ENCODE measurements around the gene FRRS1.

FRRS1 gene

DNA sequence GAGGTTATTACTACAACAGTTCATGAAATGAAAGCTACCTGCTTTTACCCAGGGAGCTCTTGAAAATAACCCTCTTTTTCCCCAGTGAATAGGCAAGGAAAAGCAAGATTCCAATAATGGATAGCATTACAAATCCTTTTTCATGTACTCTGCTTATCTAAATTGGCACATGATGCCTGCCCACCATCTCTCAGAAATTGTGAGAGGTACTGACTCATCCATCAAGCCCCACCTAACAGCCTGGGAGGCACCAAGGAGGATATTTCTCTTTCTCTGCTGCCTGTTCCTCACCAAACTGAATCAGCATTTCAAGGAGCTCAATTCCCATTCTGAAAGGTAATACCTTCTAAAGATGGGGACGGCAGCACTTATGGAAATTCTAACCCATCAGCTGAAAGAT is 86.2 kb downstream of the FRRS1 start:
- TF ChIP-seq, protein P1, sequence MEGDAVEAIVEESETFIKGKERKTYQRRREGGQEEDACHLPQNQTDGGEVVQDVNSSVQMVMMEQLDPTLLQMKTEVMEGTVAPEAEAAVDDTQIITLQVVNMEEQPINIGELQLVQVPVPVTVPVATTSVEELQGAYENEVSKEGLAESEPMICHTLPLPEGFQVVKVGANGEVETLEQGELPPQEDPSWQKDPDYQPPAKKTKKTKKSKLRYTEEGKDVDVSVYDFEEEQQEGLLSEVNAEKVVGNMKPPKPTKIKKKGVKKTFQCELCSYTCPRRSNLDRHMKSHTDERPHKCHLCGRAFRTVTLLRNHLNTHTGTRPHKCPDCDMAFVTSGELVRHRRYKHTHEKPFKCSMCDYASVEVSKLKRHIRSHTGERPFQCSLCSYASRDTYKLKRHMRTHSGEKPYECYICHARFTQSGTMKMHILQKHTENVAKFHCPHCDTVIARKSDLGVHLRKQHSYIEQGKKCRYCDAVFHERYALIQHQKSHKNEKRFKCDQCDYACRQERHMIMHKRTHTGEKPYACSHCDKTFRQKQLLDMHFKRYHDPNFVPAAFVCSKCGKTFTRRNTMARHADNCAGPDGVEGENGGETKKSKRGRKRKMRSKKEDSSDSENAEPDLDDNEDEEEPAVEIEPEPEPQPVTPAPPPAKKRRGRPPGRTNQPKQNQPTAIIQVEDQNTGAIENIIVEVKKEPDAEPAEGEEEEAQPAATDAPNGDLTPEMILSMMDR (IDR thresholded peaks at IDR 0.05; ENCODE audit: extremely low read depth, missing control alignments), result no peak
- no peak for DNase-seq (ENCODE audit: low spot score)

GRCh38 chr1:99677416-99677815 is 89.0 kb downstream of the FRRS1 start:
- TF ChIP-seq, protein P1 (IDR thresholded peaks at IDR 0.05; ENCODE audit: extremely low read depth, missing control alignments), result no peak

DNA sequence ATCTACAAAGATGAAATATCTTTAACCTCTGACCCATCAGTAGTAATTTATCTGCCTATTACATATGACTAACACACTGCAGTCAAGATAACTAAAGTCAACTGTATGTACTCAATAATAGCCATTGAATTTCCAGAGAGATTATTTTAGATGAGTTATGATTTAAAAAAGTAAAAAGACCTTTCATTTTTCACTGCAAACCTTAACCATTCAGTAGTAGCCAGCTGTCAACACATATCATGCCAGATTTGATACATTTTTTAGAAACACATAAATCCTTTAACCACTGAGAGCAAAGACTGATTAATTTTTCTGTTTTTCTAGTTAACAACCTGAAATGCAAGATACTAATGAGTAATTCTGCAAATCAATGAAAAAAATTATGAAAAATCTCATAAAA is 89.6 kb downstream of the FRRS1 start:
- TF ChIP-seq, protein P1 (IDR thresholded peaks at IDR 0.05; ENCODE audit: extremely low read depth, missing control alignments), result no peak
- DNase-seq (ENCODE audit: low spot score), result no peak

More at GRCh38 chr1:99677416-99677815, 89.0 kb downstream of the FRRS1 start:
- DNase-seq (ENCODE audit: low spot score), result no peak

DNA sequence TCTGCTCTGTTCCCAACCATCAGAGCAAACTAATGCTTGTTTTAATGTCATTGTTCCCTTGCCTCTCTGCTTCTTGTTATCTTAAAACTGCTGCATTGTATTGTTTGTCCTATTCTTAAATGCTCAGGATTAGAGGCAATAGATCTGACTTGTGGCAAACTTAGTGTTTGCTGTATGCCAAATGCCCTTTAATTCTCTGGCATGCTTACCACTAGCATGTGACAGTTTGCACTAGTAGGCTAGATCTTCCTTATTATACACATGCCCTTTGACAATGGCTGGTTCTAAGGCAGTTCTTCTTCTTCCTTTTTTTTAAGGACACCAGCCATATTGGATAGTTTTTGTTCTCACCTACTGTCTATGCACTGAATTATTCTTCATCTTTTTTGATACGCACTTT is 90.4 kb downstream of the FRRS1 start:
- TF ChIP-seq, protein P1 (IDR thresholded peaks at IDR 0.05; ENCODE audit: extremely low read depth, missing control alignments), result no peak
- no peak for DNase-seq (ENCODE audit: low spot score)

GRCh38 chr1:99675292-99675691 is 91.1 kb downstream of the FRRS1 start:
- no peak for DNase-seq (ENCODE audit: low spot score)
- TF ChIP-seq, protein P1 (IDR thresholded peaks at IDR 0.05; ENCODE audit: extremely low read depth, missing control alignments), result no peak

GRCh38 chr1:99674115-99675064 is 92.0 kb downstream of the FRRS1 start:
- TF ChIP-seq, protein P1 (IDR thresholded peaks at IDR 0.05; ENCODE audit: extremely low read depth, missing control alignments), result no peak
- DNase-seq (ENCODE audit: low spot score), result no peak

- TF ChIP-seq, protein P1 (IDR thresholded peaks at IDR 0.05; ENCODE audit: extremely low read depth, missing control alignments), result no peak
- DNase-seq (ENCODE audit: low spot score), result no peak
These were observed 93.1 kb downstream of the FRRS1 start for GRCh38 chr1:99673315-99673714.

Measured in GM20000 (cell line).